AG10803 (cell line): ENCODE results near the gene ARMC2.

Experiments used
- DNase-seq: peaks from one replicate; pipeline ENCODE4 v3.0.0; 2010; ENCODE audit warnings: low read depth
- H3K4me3 ChIP-seq: 2 replicates; pipeline ENCODE4 v1.5.1; 2011; ENCODE audit warnings: mild to moderate bottlenecking, low read length, control low read depth
- TF ChIP-seq, protein P1 (sequence below): conservative IDR thresholded peaks from 2 replicates; pipeline ENCODE4 v1.5.1; 2011; ENCODE audit warnings: mild to moderate bottlenecking, low read length, control low read depth, inconsistent platforms

ARMC2 gene

DNA sequence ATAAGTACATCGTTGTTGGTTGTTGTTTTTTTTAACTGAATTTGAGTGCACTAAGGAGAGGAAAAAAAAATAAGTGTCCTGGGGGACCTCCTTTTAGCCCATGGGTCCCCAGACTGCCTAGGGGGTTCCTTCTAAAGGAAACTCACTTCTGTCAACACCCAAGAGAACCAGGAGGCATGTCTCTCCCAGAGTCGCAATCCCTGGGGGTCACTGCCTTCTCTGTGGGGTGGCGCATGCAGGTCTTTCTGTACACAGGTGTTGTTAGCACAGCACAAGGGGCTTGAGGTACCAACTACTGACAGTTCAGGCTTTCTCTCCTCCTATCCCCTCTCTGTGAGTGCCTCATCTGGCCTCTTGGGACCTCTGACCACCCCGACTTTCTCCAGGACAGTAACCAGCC is 7.3 kb upstream of the ARMC2 start:
- no peak for DNase-seq
- TF ChIP-seq, protein P1, sequence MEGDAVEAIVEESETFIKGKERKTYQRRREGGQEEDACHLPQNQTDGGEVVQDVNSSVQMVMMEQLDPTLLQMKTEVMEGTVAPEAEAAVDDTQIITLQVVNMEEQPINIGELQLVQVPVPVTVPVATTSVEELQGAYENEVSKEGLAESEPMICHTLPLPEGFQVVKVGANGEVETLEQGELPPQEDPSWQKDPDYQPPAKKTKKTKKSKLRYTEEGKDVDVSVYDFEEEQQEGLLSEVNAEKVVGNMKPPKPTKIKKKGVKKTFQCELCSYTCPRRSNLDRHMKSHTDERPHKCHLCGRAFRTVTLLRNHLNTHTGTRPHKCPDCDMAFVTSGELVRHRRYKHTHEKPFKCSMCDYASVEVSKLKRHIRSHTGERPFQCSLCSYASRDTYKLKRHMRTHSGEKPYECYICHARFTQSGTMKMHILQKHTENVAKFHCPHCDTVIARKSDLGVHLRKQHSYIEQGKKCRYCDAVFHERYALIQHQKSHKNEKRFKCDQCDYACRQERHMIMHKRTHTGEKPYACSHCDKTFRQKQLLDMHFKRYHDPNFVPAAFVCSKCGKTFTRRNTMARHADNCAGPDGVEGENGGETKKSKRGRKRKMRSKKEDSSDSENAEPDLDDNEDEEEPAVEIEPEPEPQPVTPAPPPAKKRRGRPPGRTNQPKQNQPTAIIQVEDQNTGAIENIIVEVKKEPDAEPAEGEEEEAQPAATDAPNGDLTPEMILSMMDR = no peak
- H3K4me3 ChIP-seq = no peak overlapping the region

GRCh38 chr6:108841377-108841855 is 6.8 kb upstream of the ARMC2 start:
- TF ChIP-seq, protein P1 = no peak
- H3K4me3 ChIP-seq = no peak overlapping the region
- DNase-seq = no peak

DNA sequence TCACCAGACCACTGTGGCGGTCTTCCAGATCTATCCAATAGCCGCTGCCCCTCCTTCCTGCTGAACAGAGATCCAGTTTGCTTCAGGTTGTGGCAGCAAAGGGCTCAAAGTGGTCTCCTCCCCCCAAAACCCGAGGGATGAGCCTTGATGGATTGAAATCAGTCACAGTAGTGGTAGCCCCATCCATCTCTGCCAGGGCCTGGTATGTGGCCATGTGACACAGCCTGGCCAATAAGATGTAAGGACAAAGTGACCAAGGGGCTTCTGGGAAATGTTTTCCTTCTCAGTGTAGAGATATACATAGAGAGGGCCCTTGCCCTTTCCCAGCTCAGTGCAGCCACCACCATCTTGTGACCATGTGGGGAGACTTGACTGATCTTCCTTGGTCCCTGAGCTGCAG is 4.1 kb upstream of the ARMC2 start:
- TF ChIP-seq, protein P1 = no peak
- no peak overlapping the region for H3K4me3 ChIP-seq

DNA sequence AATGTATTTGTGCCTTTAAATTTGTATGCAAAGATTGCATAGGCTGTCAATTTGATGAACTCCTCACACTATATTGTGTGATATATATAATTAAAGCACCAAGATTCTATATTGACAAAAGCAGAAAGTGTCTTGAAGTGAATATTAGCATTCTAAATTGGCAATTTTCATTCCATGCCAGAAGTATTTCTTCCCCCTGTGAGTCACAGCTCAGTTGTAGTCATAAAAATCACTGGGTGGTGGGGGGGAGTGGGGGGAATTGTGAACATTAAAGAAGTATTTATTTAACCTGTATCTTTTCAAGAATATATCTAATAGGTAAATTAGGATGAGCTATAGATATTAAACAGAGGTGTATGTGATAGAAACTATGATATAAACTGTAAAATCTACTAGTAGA is 3.1 kb upstream of the ARMC2 start:
- no peak for DNase-seq
- H3K4me3 ChIP-seq = no peak overlapping the region
- TF ChIP-seq, protein P1 = no peak

More for the DNA sequence above, 4.1 kb upstream of the ARMC2 start:
- no peak for DNase-seq

DNA sequence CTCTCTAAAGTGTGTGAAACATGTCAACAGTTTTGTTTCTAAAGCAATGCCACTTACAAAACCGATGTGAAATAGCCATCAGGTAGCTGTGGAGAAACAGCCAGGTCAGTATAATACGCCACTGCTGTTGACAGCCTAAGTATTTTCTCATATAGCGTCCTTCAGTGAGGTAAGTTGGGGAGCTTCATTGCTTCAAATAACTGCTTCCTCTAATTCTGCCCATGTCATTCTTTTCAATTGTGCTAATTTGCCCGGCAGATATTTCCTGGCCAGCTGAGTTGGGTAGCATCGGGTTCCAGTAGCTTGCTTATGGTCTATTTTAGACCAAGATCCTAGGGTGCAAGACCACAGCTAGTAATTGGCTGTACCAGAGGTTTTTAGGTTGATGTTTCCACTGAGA is 2.1 kb upstream of the ARMC2 start:
- no peak overlapping the region for H3K4me3 ChIP-seq
- TF ChIP-seq, protein P1 = no peak
- no peak for DNase-seq

- no peak for DNase-seq
- TF ChIP-seq, protein P1 = no peak
- no peak overlapping the region for H3K4me3 ChIP-seq
Measured at GRCh38 chr6:108846628-108847027, 1.6 kb upstream of the ARMC2 start.

DNA sequence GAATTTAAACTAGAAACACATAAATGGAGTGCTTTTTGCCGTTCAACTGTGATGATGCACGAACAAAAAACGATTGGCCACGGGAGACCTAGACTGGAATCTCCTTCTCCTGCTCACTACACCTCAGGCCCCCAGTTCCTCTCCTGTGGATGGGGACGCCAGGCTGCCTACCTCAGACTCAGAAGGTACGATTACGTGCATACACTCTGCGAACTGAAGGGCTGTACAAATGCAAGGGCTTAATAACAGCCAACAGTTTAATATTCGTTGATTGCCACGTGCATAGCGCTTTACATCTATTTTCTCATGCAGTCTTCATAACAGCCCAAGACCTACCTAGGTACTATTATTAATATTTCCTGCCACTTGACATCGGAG is 495 bp upstream of the ARMC2 start:
- TF ChIP-seq, protein P1 = no peak
- no peak for DNase-seq
- H3K4me3 ChIP-seq = peak overlapping the region; percentile 82
